ENCODE data around the gene TEP1. TPM values are rescaled to one million over a fixed set of nuclear protein-coding genes. Genes with fewer than 3 reads are reported as not detected.

The TEP1 gene
- total RNA-seq, 1 donor from 2014 or later: 38.0 TPM

- no peak for DNase-seq (ENCODE audit: extremely low spot score, unreplicated experiment)
- Mint-ChIP-seq H3K27ac (ENCODE audit: unreplicated experiment) (no peak overlapping the region), H3K4me3 (ENCODE audit: unreplicated experiment) (no peak overlapping the region), H3K9me3 (ENCODE audit: unreplicated experiment) (no peaks in the 10 kb centered on the region), H3K27me3 (ENCODE audit: unreplicated experiment) (no peaks in the 10 kb centered on the region), H3K36me3 (ENCODE audit: unreplicated experiment) (peaks cover 52% of the 10 kb centered on the region), H3K4me1 (ENCODE audit: unreplicated experiment) (no peaks in the 10 kb centered on the region)
- TF ChIP-seq CTCF (IDR thresholded peaks at IDR 0.05): no peak
Measured at GRCh38 chr14:20400589-20400964, 12.7 kb downstream of the TEP1 start.

DNA sequence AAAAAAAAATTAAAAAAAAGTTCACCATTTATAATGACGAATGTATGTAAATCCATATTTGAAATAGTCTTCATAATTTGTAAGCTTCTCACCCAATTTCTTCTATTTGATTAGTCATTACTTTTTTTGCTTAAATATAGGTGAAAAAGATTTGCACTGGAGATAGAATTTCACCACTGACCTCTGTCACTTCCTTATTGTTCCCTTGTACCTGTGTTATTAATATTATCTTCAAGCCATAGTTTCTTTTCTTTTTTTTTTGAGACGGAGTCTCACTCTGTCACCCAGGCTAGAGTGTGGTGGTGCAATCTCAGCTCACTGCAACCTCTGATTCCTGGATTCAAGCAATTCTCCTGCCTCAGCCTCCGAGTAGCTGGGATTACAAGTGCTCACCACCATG, 15.8 kb downstream of the TEP1 start:
- Mint-ChIP-seq H3K27ac (ENCODE audit: unreplicated experiment) (no peak overlapping the region), H3K36me3 (ENCODE audit: unreplicated experiment) (peaks cover 43% of the 10 kb centered on the region), H3K4me3 (ENCODE audit: unreplicated experiment) (no peak overlapping the region), H3K4me1 (ENCODE audit: unreplicated experiment) (no peaks in the 10 kb centered on the region), H3K27me3 (ENCODE audit: unreplicated experiment) (no peaks in the 10 kb centered on the region), H3K9me3 (ENCODE audit: unreplicated experiment) (no peaks in the 10 kb centered on the region)
- DNase-seq (ENCODE audit: extremely low spot score, unreplicated experiment): no peak
- no peak for TF ChIP-seq CTCF (IDR thresholded peaks at IDR 0.05)

GRCh38 chr14:20391505-20391904, 21.8 kb downstream of the TEP1 start:
- no peak overlapping the region for H3K27ac Mint-ChIP-seq (ENCODE audit: unreplicated experiment)
- peaks cover 41% of the 10 kb centered on the region for H3K36me3 Mint-ChIP-seq (ENCODE audit: unreplicated experiment)
- H3K27me3 Mint-ChIP-seq (ENCODE audit: unreplicated experiment): no peaks in the 10 kb centered on the region
- TF ChIP-seq CTCF (IDR thresholded peaks at IDR 0.05): no peak
- H3K4me1 Mint-ChIP-seq (ENCODE audit: unreplicated experiment): no peaks in the 10 kb centered on the region
- H3K4me3 Mint-ChIP-seq (ENCODE audit: unreplicated experiment): no peak overlapping the region
- no peaks in the 10 kb centered on the region for H3K9me3 Mint-ChIP-seq (ENCODE audit: unreplicated experiment)
- no peak for DNase-seq (ENCODE audit: extremely low spot score, unreplicated experiment)

- Mint-ChIP-seq H3K27me3 (ENCODE audit: unreplicated experiment) (no peaks in the 10 kb centered on the region), H3K27ac (ENCODE audit: unreplicated experiment) (no peak overlapping the region), H3K4me3 (ENCODE audit: unreplicated experiment) (no peak overlapping the region), H3K4me1 (ENCODE audit: unreplicated experiment) (no peaks in the 10 kb centered on the region), H3K9me3 (ENCODE audit: unreplicated experiment) (no peaks in the 10 kb centered on the region), H3K36me3 (ENCODE audit: unreplicated experiment) (peaks cover 40% of the 10 kb centered on the region)
- TF ChIP-seq CTCF (IDR thresholded peaks at IDR 0.05): no peak
- DNase-seq (ENCODE audit: extremely low spot score, unreplicated experiment): no peak
Measured at GRCh38 chr14:20388159-20388558, 25.1 kb downstream of the TEP1 start.

- H3K9me3 Mint-ChIP-seq (ENCODE audit: unreplicated experiment): no peaks in the 10 kb centered on the region
- no peak overlapping the region for H3K4me3 Mint-ChIP-seq (ENCODE audit: unreplicated experiment)
- H3K27ac Mint-ChIP-seq (ENCODE audit: unreplicated experiment): no peak overlapping the region
- TF ChIP-seq CTCF (IDR thresholded peaks at IDR 0.05): no peak
- H3K27me3 Mint-ChIP-seq (ENCODE audit: unreplicated experiment): no peaks in the 10 kb centered on the region
- H3K36me3 Mint-ChIP-seq (ENCODE audit: unreplicated experiment): peaks cover 39% of the 10 kb centered on the region
- H3K4me1 Mint-ChIP-seq (ENCODE audit: unreplicated experiment): no peaks in the 10 kb centered on the region
- no peak for DNase-seq (ENCODE audit: extremely low spot score, unreplicated experiment)
Measured at GRCh38 chr14:20387576-20387975, 25.7 kb downstream of the TEP1 start.

Measured in osteocyte (in vitro differentiated cells).